Uterus (tissue), 4 donors: ENCODE results near the gene MMEL1. TPM values are rescaled to one million over a fixed set of nuclear protein-coding genes. Genes with fewer than 3 reads are reported as not detected.

Experiments used
- DNase-seq, 2 donors: peaks; one replicate each; pipeline ENCODE4 v3.0.0-alpha.2; 2019 to 2020
- H3K27ac ChIP-seq, 2 donors: fragments of 200-600 bp; sonication (generic); 1 replicate in 1 of 2; 2 replicates in 1 of 2; pipeline ENCODE4 v1.5.1; 2016 to 2018
- H3K27me3 ChIP-seq, 2 donors: fragments of 200-600 bp; sonication (generic); one replicate each; pipeline ENCODE4 v1.5.1; 2018 to 2019; ENCODE audit warnings: control low read depth in 1 of 2
- H3K36me3 ChIP-seq, 2 donors: fragments of 200-600 bp; sonication (generic); one replicate each; pipeline ENCODE4 v1.5.1; 2019; ENCODE audit warnings: control low read depth in 1 of 2
- H3K4me1 ChIP-seq, 2 donors: fragments of 200-600 bp; sonication (generic); one replicate each; pipeline ENCODE4 v1.5.1; 2018 to 2019; ENCODE audit warnings: control low read depth in 1 of 2
- H3K4me3 ChIP-seq, 2 donors: fragments of 200-600 bp; sonication (generic); 1 replicate in 1 of 2; 2 replicates in 1 of 2; pipeline ENCODE4 v1.5.1; 2018 to 2019; ENCODE audit warnings: mild to moderate bottlenecking in 1 of 2
- H3K9me3 ChIP-seq, 2 donors: fragments of 200-600 bp; sonication (generic); one replicate each; pipeline ENCODE4 v1.5.1; 2019; ENCODE audit warnings: control low read depth in 1 of 2
- POLR2A ChIP-seq, 2 donors: fragments of 450-650 bp; IDR thresholded peaks; one replicate each; pipeline ENCODE4 v1.6.1; 2016; ENCODE audit warnings: antibody characterized with exemption in 2 of 2, mild to moderate bottlenecking in 1 of 2, moderate library complexity in 1 of 2
- intact Hi-C: fragments of 100-400 bp; cut with DNase I; formaldehyde crosslinking; loops from one replicate; pipeline ENCODE4 v1.15.1; 2023; ENCODE audit warnings: low total_unique reads
- total RNA-seq, 4 donors: library from RNA; depleted of rRNA in 3 of 4; stranded (reverse); fragments of >200 nt in 3 of 4; gene quantifications; one replicate each; pipeline versions ENCODE4 v1.1.0 to v1.2.4, GENCODE V29; 2014 to 2023
- TF ChIP-seq, protein P1 (sequence below), 4 experiments: fragments of 200-600 bp in 2 of 4; fragments of 450-650 bp in 2 of 4; sonication (generic) in 2 of 4; IDR thresholded peaks; one replicate each; pipeline ENCODE4 v1.5.1; 2016 to 2019; ENCODE audit warnings: antibody characterized with exemption in 4 of 4, mild to moderate bottlenecking in 2 of 4, moderate library complexity in 1 of 4
- donor health status: DM: yes; HTN: yes; CAD: no.

The MMEL1 gene
- total RNA-seq, 4 donors from 2014 or later, result 2.6 to 4.8 TPM; not detected in 2

DNA sequence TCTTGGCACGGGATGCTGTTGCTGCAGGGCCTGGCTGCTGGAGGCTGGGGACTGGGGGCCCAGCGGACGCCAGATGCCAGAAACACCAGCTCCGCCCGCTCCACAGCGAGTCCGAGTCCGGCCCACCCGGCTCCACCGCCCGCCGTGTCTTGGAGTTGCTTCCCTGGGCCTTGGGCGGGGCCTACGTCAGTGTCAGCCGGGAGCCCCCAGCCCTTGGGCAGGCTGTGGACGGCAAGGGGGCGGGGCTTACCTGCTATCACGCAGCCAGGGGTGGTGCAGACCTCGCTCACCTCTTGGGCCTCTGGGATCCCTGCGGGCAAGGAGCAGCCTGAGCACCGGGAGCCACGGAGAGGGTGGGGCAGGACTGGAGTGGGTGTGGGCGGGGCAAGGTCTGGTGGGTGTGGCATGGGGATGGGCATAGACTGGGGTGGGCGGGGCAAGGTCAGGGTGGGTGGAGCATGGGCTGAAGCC, 21.8 kb downstream of the MMEL1 start:
- intact Hi-C loops, result no loop called here
- no peak for DNase-seq
- H3K4me3 ChIP-seq, result no peak overlapping the region
- H3K27me3 ChIP-seq, result peaks cover 0 to 1% of the 10 kb centered on the region in 2 donors
- TF ChIP-seq POLR2A (IDR thresholded peaks at IDR 0.05), result no peak
- TF ChIP-seq, protein P1, sequence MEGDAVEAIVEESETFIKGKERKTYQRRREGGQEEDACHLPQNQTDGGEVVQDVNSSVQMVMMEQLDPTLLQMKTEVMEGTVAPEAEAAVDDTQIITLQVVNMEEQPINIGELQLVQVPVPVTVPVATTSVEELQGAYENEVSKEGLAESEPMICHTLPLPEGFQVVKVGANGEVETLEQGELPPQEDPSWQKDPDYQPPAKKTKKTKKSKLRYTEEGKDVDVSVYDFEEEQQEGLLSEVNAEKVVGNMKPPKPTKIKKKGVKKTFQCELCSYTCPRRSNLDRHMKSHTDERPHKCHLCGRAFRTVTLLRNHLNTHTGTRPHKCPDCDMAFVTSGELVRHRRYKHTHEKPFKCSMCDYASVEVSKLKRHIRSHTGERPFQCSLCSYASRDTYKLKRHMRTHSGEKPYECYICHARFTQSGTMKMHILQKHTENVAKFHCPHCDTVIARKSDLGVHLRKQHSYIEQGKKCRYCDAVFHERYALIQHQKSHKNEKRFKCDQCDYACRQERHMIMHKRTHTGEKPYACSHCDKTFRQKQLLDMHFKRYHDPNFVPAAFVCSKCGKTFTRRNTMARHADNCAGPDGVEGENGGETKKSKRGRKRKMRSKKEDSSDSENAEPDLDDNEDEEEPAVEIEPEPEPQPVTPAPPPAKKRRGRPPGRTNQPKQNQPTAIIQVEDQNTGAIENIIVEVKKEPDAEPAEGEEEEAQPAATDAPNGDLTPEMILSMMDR (IDR thresholded peaks at IDR 0.05), result no peak
- H3K27ac ChIP-seq, result no peak overlapping the region
- peaks cover 0 to 3% of the 10 kb centered on the region in 2 donors for H3K9me3 ChIP-seq
- no peaks in the 10 kb centered on the region for H3K4me1 ChIP-seq
- no peaks in the 10 kb centered on the region for H3K36me3 ChIP-seq

DNA sequence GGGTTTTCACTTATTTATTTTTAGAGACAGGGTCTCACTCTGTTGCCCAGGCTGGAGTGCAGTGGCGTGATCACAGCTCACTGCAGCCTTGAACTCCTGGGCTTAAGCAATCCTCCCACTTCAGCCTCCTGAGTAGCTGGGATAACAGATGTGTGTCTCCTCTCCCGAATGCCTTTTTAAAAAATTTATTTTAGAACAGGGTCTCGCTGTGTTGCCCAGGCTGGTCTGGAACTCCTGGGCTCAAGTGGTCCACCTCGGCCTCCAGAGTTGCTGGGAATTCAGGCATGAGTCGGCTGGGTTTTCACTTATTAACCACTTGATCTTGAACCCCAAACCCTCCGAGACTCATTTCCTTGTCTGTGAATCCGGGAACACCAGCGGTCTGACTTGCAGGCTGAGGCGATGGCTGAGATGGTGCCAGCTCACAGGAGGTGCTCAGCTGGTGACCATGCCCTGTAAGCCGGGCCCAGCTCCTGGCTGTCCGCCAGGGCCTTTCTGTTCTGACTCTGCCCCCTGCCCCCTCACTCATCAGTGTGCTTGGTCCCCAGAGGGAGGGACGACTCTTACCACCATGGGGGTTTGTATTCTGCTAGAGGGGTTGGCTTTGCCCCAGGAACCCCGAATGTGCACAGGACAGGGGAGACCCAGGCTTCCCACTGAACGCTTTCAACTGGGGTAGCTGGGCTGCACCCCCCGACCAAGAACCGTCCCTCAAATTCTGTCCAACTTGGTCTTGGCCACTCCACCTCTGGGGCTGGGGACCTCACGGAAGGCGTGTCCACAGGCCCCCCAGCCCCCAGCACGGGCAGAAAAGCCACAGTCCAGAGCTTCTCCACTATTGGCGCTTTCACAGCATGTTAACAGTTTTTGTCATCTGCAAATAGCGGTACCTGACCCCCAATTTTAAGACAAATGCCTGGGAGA, 22.5 kb downstream of the MMEL1 start:
- peaks cover 0 to 5% of the 10 kb centered on the region in 2 donors for H3K27me3 ChIP-seq
- no peaks in the 10 kb centered on the region for H3K36me3 ChIP-seq
- intact Hi-C loops, result no loop called here
- no peak overlapping the region for H3K4me3 ChIP-seq
- no peak overlapping the region for H3K27ac ChIP-seq
- TF ChIP-seq, protein P1 (IDR thresholded peaks at IDR 0.05), result no peak
- TF ChIP-seq POLR2A (IDR thresholded peaks at IDR 0.05), result no peak
- H3K4me1 ChIP-seq, result no peaks in the 10 kb centered on the region
- peaks cover 0 to 3% of the 10 kb centered on the region in 2 donors for H3K9me3 ChIP-seq
- no peak for DNase-seq

DNA sequence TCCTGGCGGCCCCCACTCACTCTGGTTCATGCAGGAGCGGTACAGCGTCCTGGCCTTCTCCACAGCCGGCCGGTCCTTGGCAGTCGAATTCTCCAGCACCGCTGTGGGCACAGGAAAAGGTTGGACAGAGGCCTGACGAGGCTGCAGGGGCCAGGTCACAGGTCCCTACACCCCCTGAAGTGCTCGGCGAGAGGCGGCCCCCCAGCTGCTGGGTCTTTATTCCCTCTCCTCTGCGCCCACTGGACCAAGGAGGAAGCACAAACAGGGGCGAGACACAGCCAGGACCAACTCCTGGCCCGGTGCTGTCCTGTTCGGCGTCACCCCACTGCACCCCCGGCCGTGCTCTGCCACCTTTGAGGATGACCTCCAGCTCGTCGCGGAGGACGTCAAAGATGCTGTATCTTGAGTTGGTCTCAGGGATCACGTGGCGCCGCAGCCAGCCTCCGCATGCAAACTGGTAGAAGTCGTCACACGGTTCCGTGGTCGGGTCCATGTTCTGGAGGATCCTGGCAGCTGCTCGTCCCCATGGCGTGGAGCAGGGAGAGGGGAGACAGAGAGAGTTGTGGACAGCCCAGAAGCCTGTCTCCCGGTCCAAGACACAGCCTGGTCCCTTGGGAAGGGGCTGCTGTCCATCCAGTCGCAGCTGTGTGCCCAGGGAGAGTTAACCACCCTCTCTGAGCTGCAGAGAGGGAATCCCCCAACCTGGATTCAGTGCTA, 23.3 kb downstream of the MMEL1 start:
- intact Hi-C loops, result no loop called here
- Histone ChIP-seq H3K4me3 (no peak overlapping the region), H3K9me3 (peaks cover 0 to 3% of the 10 kb centered on the region in 2 donors), H3K36me3 (no peaks in the 10 kb centered on the region), H3K27me3 (peaks cover 0 to 5% of the 10 kb centered on the region in 2 donors), H3K27ac (no peak overlapping the region), H3K4me1 (no peaks in the 10 kb centered on the region)
- DNase-seq, result no peak
- TF ChIP-seq POLR2A (IDR thresholded peaks at IDR 0.05), result no peak
- TF ChIP-seq, protein P1 (IDR thresholded peaks at IDR 0.05), result no peak

DNA sequence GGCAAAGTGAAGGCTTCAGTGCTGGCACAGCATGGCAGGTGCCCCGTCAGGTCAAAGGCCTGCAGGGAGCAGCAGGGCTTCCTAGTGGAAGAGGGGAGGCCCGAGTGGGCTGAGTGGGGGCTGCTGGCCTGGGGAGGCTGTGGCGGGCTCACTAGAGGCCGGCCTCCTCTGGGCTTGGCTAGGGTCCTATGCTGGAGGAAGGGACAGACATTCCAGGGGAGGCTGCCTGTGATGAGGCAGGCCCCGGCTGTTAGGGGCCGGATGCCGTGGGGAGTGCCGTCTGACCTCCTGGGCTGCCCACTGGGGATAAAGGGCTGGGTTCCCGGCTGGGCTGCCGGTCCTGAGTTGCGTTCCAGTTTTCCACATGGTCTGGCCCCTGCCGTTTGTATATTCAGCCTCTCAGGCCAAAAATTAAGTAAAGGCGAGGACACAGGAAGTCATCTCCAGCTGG, 25.1 kb downstream of the MMEL1 start:
- H3K36me3 ChIP-seq, result no peaks in the 10 kb centered on the region
- intact Hi-C loops, result no loop called here
- no peak for TF ChIP-seq POLR2A (IDR thresholded peaks at IDR 0.05)
- TF ChIP-seq, protein P1 (IDR thresholded peaks at IDR 0.05), result no peak
- no peaks in the 10 kb centered on the region for H3K4me1 ChIP-seq
- no peak overlapping the region for H3K4me3 ChIP-seq
- no peaks in the 10 kb centered on the region for H3K9me3 ChIP-seq
- H3K27me3 ChIP-seq, result peaks cover 0 to 5% of the 10 kb centered on the region in 2 donors
- no peak for DNase-seq
- H3K27ac ChIP-seq, result no peak overlapping the region
